ENCODE data around the gene ITGB7. TPM values are rescaled to one million over a fixed set of nuclear protein-coding genes. Genes with fewer than 3 reads are reported as not detected.
A peak's percentile ranks its signal among the peaks of the same experiment; 100 is the strongest.

ITGB7 gene
- polyA plus RNA-seq, 1 of the 3 experiments (the other 2 are of a cell fraction): 0.25 TPM

- TF ChIP-seq, protein P1, sequence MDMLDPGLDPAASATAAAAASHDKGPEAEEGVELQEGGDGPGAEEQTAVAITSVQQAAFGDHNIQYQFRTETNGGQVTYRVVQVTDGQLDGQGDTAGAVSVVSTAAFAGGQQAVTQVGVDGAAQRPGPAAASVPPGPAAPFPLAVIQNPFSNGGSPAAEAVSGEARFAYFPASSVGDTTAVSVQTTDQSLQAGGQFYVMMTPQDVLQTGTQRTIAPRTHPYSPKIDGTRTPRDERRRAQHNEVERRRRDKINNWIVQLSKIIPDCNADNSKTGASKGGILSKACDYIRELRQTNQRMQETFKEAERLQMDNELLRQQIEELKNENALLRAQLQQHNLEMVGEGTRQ (IDR thresholded peaks at IDR 0.05; ENCODE audit: borderline replicate concordance, low read depth, low read length): no peak
- TF ChIP-seq, protein P2, sequence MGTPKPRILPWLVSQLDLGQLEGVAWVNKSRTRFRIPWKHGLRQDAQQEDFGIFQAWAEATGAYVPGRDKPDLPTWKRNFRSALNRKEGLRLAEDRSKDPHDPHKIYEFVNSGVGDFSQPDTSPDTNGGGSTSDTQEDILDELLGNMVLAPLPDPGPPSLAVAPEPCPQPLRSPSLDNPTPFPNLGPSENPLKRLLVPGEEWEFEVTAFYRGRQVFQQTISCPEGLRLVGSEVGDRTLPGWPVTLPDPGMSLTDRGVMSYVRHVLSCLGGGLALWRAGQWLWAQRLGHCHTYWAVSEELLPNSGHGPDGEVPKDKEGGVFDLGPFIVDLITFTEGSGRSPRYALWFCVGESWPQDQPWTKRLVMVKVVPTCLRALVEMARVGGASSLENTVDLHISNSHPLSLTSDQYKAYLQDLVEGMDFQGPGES (IDR thresholded peaks at IDR 0.05; ENCODE audit: low read depth, low read length): no peak
- TF ChIP-seq RCOR1 (IDR thresholded peaks at IDR 0.05; ENCODE audit: low read length): no peak
- no peak for TF ChIP-seq FOXJ3 (CRISPR knock-in tag; IDR thresholded peaks at IDR 0.05)
- TF ChIP-seq CHD2 (IDR thresholded peaks at IDR 0.05; ENCODE audit: low read length, partially characterized antibody): peak; percentile 17
- TF ChIP-seq, protein P3, sequence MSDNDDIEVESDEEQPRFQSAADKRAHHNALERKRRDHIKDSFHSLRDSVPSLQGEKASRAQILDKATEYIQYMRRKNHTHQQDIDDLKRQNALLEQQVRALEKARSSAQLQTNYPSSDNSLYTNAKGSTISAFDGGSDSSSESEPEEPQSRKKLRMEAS (IDR thresholded peaks at IDR 0.05; ENCODE audit: low read depth): no peak
- TF ChIP-seq SIN3A (IDR thresholded peaks at IDR 0.05; ENCODE audit: borderline replicate concordance, low read depth, low read length): no peak
- TF ChIP-seq EZH2phosphoT487 (IDR thresholded peaks at IDR 0.05; ENCODE audit: borderline replicate concordance, low read depth): no peak
- no peak for TF ChIP-seq FOSL2 (IDR thresholded peaks at IDR 0.05; ENCODE audit: borderline replicate concordance, low read depth)
- no peak for TF ChIP-seq GATA2 (CRISPR knock-in tag; IDR thresholded peaks at IDR 0.05)
- no peak for TF ChIP-seq TEAD4 (IDR thresholded peaks at IDR 0.05; ENCODE audit: borderline replicate concordance, insufficient read depth)
- peak; percentile 54; the same call in 1 of the 2 replicates for TF ChIP-seq MXI1 (IDR thresholded peaks at IDR 0.05; ENCODE audit: low read depth, low read length)
- TF ChIP-seq, protein P4, sequence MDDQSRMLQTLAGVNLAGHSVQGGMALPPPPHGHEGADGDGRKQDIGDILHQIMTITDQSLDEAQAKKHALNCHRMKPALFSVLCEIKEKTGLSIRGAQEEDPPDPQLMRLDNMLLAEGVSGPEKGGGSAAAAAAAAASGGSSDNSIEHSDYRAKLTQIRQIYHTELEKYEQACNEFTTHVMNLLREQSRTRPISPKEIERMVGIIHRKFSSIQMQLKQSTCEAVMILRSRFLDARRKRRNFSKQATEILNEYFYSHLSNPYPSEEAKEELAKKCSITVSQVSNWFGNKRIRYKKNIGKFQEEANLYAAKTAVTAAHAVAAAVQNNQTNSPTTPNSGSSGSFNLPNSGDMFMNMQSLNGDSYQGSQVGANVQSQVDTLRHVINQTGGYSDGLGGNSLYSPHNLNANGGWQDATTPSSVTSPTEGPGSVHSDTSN (IDR thresholded peaks at IDR 0.05): no peak
- no peak for TF ChIP-seq MEF2A (IDR thresholded peaks at IDR 0.05; ENCODE audit: borderline replicate concordance, low read depth)
- TF ChIP-seq TAF1 (IDR thresholded peaks at IDR 0.05; ENCODE audit: borderline replicate concordance, low read depth, low read length): no peak
- no peak for TF ChIP-seq GABPA (IDR thresholded peaks at IDR 0.05; ENCODE audit: low read depth)
- TF ChIP-seq YY1 (IDR thresholded peaks at IDR 0.05; ENCODE audit: low read depth): no peak
- TF ChIP-seq, protein P5, sequence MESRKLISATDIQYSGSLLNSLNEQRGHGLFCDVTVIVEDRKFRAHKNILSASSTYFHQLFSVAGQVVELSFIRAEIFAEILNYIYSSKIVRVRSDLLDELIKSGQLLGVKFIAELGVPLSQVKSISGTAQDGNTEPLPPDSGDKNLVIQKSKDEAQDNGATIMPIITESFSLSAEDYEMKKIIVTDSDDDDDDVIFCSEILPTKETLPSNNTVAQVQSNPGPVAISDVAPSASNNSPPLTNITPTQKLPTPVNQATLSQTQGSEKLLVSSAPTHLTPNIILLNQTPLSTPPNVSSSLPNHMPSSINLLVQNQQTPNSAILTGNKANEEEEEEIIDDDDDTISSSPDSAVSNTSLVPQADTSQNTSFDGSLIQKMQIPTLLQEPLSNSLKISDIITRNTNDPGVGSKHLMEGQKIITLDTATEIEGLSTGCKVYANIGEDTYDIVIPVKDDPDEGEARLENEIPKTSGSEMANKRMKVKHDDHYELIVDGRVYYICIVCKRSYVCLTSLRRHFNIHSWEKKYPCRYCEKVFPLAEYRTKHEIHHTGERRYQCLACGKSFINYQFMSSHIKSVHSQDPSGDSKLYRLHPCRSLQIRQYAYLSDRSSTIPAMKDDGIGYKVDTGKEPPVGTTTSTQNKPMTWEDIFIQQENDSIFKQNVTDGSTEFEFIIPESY (IDR thresholded peaks at IDR 0.05; ENCODE audit: borderline replicate concordance, low read depth): no peak
- peak; percentile 96 for TF ChIP-seq RAD21 (IDR thresholded peaks at IDR 0.05; ENCODE audit: low read length)
- no peak for TF ChIP-seq TCF12 (IDR thresholded peaks at IDR 0.05)
- TF ChIP-seq NRF1 (IDR thresholded peaks at IDR 0.05; ENCODE audit: low read depth, low read length): 0 out of 2 replicates have a peak, but pooled peaks have one; percentile 10
- TF ChIP-seq NFIC (IDR thresholded peaks at IDR 0.05; ENCODE audit: borderline replicate concordance): no peak
- TF ChIP-seq EP300 (IDR thresholded peaks at IDR 0.05; ENCODE audit: borderline replicate concordance in 1 of 2, low read depth in 1 of 2, low read length in 1 of 2): no peak
- TF ChIP-seq, protein P6, sequence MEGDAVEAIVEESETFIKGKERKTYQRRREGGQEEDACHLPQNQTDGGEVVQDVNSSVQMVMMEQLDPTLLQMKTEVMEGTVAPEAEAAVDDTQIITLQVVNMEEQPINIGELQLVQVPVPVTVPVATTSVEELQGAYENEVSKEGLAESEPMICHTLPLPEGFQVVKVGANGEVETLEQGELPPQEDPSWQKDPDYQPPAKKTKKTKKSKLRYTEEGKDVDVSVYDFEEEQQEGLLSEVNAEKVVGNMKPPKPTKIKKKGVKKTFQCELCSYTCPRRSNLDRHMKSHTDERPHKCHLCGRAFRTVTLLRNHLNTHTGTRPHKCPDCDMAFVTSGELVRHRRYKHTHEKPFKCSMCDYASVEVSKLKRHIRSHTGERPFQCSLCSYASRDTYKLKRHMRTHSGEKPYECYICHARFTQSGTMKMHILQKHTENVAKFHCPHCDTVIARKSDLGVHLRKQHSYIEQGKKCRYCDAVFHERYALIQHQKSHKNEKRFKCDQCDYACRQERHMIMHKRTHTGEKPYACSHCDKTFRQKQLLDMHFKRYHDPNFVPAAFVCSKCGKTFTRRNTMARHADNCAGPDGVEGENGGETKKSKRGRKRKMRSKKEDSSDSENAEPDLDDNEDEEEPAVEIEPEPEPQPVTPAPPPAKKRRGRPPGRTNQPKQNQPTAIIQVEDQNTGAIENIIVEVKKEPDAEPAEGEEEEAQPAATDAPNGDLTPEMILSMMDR (IDR thresholded peaks at IDR 0.05): peak; percentile 93
Observed at GRCh38 chr12:53213348-53213747, 6.3 kb upstream of the ITGB7 start (continued).
